Fibroblast of pulmonary artery (primary cell): Measurements from ENCODE around the gene OPRD1.
"Not testable (repeated sequence)": the region's sequence is repeated elsewhere in the genome, so short reads cannot be mapped to it uniquely, and the experiment has no call there.

Experiments used
- DNase-seq: peaks from one replicate; pipeline ENCODE4 v3.0.0-alpha.2; 2010; ENCODE audit warnings: low read depth
- H3K4me3 ChIP-seq: replicated peaks from 2 replicates; pipeline ENCODE4 v1.5.1; 2011; ENCODE audit warnings: low read depth, mild to moderate bottlenecking, control low read depth, low read length, moderate library complexity
- TF ChIP-seq, protein P1 (sequence below): IDR thresholded peaks from 2 replicates; pipeline ENCODE4 v1.5.1; 2011; ENCODE audit warnings: mild to moderate bottlenecking, control low read depth, low read length, inconsistent platforms; ENCODE audit errors: missing control alignments

OPRD1 gene

DNA sequence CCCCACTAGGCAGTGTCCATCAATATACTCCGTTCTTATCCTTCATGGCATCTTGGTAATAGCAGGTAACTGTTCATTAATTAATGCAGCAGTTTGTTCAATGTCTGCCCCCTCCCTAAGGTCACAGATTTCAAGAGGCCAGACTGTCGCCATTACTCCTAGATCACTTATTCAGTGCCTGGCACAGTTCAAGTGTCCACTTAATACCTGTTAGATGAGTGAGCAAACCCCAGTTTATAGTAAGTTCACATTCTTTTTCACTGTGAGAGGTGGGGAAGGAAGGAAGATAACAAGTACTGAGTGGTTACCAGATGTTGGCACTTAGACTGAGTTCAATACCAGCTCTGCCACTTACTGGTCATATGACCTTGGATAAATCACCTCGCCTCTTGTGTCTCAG is 36.4 kb downstream of the OPRD1 start:
- H3K4me3 ChIP-seq = no peak overlapping the region
- DNase-seq = no peak
- TF ChIP-seq, protein P1, sequence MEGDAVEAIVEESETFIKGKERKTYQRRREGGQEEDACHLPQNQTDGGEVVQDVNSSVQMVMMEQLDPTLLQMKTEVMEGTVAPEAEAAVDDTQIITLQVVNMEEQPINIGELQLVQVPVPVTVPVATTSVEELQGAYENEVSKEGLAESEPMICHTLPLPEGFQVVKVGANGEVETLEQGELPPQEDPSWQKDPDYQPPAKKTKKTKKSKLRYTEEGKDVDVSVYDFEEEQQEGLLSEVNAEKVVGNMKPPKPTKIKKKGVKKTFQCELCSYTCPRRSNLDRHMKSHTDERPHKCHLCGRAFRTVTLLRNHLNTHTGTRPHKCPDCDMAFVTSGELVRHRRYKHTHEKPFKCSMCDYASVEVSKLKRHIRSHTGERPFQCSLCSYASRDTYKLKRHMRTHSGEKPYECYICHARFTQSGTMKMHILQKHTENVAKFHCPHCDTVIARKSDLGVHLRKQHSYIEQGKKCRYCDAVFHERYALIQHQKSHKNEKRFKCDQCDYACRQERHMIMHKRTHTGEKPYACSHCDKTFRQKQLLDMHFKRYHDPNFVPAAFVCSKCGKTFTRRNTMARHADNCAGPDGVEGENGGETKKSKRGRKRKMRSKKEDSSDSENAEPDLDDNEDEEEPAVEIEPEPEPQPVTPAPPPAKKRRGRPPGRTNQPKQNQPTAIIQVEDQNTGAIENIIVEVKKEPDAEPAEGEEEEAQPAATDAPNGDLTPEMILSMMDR = no peak

DNA sequence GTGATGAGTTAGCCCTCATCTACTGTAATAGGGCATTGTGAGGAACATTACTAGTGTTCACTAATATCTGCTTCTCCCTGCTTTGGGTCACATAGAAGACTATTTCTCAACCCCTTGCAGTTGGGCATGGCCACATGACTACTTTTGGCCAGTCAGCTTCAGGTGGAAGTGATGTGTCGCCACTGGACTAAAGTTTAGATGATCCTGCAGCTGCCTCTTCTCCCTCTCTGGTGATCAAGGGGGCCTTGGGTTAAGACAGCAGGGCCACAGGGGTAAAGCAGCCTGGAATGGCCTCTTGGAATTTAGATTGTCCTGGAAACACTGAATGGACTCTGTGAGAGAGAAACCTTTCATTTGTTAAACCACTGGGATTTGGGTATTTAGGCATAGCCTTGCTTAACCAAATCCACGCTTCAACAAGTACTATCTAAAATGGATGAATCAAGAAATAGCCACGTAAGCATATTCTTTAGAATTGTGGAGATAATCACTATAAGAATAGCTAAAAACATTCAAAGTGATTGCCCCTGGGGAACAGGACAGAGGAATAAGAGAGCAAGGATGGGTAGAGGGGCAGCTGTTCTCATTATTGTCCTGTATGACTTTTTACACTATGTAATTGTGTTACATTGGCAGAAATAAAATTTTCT is 41.2 kb downstream of the OPRD1 start:
- DNase-seq = no peak
- TF ChIP-seq, protein P1 = no peak

DNA sequence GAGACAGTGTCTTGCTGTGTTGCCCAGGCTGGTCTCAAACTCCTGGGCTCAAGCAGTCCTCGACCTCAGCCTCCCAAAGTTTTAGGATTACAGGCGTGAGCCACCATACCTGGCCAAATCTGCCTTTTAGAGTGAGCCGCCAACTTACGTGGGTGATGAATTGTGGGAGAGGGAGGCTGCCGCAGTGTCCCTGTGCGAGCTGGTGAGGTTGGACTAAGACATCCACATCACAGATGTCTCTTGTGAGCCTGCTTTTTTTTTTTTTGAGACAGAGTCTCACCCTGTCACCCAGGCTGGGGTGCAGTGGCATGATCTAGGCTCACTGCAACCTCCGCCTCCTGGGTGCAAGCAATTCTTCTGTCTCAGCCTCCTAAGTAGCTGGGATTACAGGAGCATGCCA is 42.4 kb downstream of the OPRD1 start:
- DNase-seq, H3K4me3 ChIP-seq: not testable (repeated sequence)

More for the DNA sequence above, 41.2 kb downstream of the OPRD1 start:
- no peak overlapping the region for H3K4me3 ChIP-seq

DNA sequence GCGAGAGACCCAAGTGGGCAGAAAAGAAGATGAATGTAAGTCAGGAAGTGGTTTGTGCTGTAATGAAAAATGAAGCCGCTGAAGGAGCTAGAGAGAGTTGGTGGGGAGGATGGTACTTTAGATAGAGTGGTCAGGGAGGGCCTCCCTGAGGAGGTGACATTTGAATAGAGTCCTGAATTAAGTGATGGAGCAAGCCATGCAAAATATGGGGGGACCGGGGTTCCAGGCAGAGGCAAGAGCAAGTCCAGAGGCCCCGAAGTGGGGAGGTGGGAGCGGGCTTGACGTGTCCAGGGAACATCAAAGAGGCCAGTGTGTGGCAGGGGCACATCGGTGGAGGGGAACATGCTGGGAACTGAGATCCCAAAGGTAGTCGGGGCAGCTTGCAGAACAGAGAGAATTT is 43.1 kb downstream of the OPRD1 start:
- TF ChIP-seq, protein P1 = no peak
- no peak overlapping the region for H3K4me3 ChIP-seq
- no peak for DNase-seq

DNA sequence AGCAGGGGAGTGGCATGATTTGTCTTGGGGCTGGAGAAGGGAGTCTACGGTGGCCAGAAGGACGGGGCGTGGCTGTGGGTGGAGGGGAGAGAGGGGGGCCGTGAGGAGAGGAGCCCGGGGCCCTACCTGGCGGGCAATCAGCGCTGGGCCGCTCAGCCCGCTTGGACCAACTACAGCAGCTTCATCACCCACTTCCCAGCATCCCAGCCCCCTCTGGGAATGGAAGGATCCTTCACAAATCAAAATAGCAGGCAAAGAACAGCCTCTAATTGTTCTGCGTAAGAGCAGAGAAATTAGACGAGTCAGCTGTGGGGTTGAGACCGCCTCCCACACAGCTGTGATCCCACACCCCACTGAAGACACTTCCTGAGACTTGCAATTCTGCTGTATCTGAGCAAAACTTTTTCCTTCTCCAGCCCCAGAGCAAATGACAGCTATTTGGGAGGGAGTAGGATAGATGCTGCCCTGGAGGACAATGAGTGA is 43.5 kb downstream of the OPRD1 start:
- TF ChIP-seq, protein P1 = no peak
- no peak overlapping the region for H3K4me3 ChIP-seq
- peak; percentile 21 for DNase-seq

DNA sequence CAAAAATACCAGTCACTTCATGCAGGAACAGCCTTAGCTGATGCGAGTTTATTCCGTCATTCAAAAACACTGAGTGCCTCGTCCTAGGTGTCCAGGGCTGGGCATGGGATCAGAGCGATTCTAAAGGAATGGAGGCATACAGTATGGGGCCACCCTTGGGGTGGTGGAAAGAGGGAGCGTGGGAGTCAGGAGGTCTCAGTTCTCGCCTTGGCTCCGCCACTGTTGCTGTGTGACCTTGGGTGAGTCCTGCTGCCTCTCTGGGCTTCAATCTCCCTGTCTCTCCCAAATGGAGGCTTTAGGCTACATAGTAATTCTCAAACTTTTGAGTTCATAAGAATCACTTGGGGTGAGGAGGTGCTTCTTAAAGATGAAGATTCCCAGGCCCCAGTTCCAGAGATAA is 44.0 kb downstream of the OPRD1 start:
- H3K4me3 ChIP-seq = no peak overlapping the region
- TF ChIP-seq, protein P1 = no peak
- DNase-seq = no peak

DNA sequence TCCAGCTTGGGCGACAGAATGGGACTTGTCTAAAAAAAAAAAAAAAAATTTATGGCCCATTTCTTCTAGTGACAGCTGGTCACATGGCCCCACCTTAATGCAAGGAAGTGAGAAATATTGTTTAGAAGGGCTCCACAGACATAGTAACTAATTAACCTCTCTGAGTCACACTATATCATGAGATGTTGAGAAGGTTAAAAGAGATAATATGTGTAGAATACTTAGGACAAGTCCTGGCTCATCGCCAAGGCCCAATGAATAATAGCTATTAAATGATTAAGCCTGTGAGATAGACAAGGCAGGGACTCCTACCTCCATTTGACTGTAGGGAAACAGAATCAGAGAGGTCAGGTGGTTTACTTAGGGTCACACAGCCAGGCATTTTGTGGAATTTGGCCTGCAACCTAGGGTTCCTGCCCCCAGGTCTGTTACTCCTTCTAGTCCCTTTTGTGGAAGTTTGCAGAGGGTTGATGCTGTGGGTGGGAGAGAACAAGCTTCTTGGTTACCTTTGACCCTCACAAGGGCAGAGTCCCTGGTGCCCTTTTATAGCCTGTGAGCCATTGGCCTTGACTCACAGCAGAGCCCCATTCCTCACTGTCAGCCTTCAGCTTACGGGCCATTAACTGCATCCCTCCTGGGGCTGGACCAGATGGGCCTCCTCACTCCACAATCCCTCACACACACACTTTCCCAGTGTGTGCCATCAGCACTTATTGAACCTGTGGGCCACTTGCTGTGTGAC is 48.5 kb downstream of the OPRD1 start:
- TF ChIP-seq, protein P1 = no peak
- H3K4me3 ChIP-seq = no peak overlapping the region
- peak; percentile 16 for DNase-seq
